Tibial artery (tissue), 4 donors: Measurements from ENCODE around the gene AHSA1.

Experiments used
- DNase-seq, 2 donors: peaks; one replicate each; pipeline ENCODE4 v3.0.0-alpha.2; 2019
- H3K27ac ChIP-seq, 2 donors: fragments of 200-600 bp; sonication (generic) in 1 of 2; 1 replicate in 1 of 2; 2 replicates in 1 of 2; pipeline ENCODE4 v1.5.1; 2018 to 2019; ENCODE audit warnings: mild to moderate bottlenecking in 1 of 2
- H3K27me3 ChIP-seq, 2 donors: fragments of 200-600 bp; sonication (generic) in 1 of 2; one replicate each; pipeline versions ENCODE4 v1.5.1 to v1.6.0; 2016 to 2019
- H3K36me3 ChIP-seq, 3 donors: fragments of 200-600 bp; sonication (generic) in 2 of 3; one replicate each; pipeline ENCODE4 v1.5.1; 2016 to 2019; ENCODE audit warnings: mild to moderate bottlenecking in 2 of 3
- H3K4me1 ChIP-seq, 4 donors: fragments of 200-600 bp; sonication (generic) in 2 of 4; 1 replicate in 3 of 4; 2 replicates in 1 of 4; pipeline ENCODE4 v1.5.1; 2016 to 2019
- H3K4me3 ChIP-seq, 2 donors: fragments of 200-600 bp; sonication (generic) in 1 of 2; 1 replicate in 1 of 2; 2 replicates in 1 of 2; pipeline ENCODE4 v1.5.1; 2018 to 2019; ENCODE audit warnings: mild to moderate bottlenecking in 2 of 2
- H3K9me3 ChIP-seq, 3 donors: fragments of 200-600 bp; sonication (generic) in 1 of 3; one replicate each; pipeline ENCODE4 v1.5.1; 2016 to 2019
- CTCF ChIP-seq, 2 experiments: fragments of 200-600 bp in 1 of 2; fragments of 450-650 bp in 1 of 2; IDR thresholded peaks; one replicate each; pipeline ENCODE4 v1.5.1; 2017 to 2019; ENCODE audit warnings: antibody characterized with exemption in 2 of 2, mild to moderate bottlenecking in 1 of 2, moderate library complexity in 1 of 2
- intact Hi-C: fragments of 100-400 bp; cut with DNase I; formaldehyde crosslinking; loops from one replicate; pipeline ENCODE4 v1.15.0; 2023; ENCODE audit warnings: low total_unique reads

Gene AHSA1

GRCh38 chr14:77467801-77468200, 9.9 kb downstream of the AHSA1 start:
- DNase-seq = no peak
- intact Hi-C loops = no loop called here
- H3K27ac ChIP-seq = no peak overlapping the region
- no peak overlapping the region for H3K4me3 ChIP-seq
- no peaks in the 10 kb centered on the region for H3K9me3 ChIP-seq
- no peak for TF ChIP-seq CTCF (IDR thresholded peaks at IDR 0.05)
- H3K36me3 ChIP-seq = peaks cover 64 to 77% (median 67%) of the 10 kb centered on the region in 3 donors
- H3K27me3 ChIP-seq = no peaks in the 10 kb centered on the region
- H3K4me1 ChIP-seq = no peaks in the 10 kb centered on the region

GRCh38 chr14:77469067-77469505, 11.2 kb downstream of the AHSA1 start:
- H3K4me3 ChIP-seq = no peak overlapping the region
- intact Hi-C loops = no loop called here
- no peak for TF ChIP-seq CTCF (IDR thresholded peaks at IDR 0.05)
- H3K4me1 ChIP-seq = no peaks in the 10 kb centered on the region
- H3K36me3 ChIP-seq = peaks cover 51 to 64% (median 55%) of the 10 kb centered on the region in 3 donors
- H3K27me3 ChIP-seq = no peaks in the 10 kb centered on the region
- no peak overlapping the region for H3K27ac ChIP-seq
- H3K9me3 ChIP-seq = no peaks in the 10 kb centered on the region
- DNase-seq = no peak

GRCh38 chr14:77469539-77469938, 11.6 kb downstream of the AHSA1 start:
- intact Hi-C loops = no loop called here
- no peak for TF ChIP-seq CTCF (IDR thresholded peaks at IDR 0.05)
- Histone ChIP-seq H3K9me3 (no peaks in the 10 kb centered on the region), H3K27ac (no peak overlapping the region), H3K4me1 (no peaks in the 10 kb centered on the region), H3K27me3 (no peaks in the 10 kb centered on the region), H3K4me3 (no peak overlapping the region), H3K36me3 (peaks cover 46 to 59% (median 50%) of the 10 kb centered on the region in 3 donors)
- DNase-seq = no peak

- Histone ChIP-seq H3K4me1 (no peaks in the 10 kb centered on the region), H3K27me3 (no peaks in the 10 kb centered on the region), H3K27ac (no peak overlapping the region), H3K9me3 (no peaks in the 10 kb centered on the region), H3K4me3 (no peak overlapping the region), H3K36me3 (peaks cover 38 to 51% (median 42%) of the 10 kb centered on the region in 3 donors)
- intact Hi-C loops = no loop called here
- TF ChIP-seq CTCF (IDR thresholded peaks at IDR 0.05) = no peak
- DNase-seq = no peak
These were observed 12.5 kb downstream of the AHSA1 start for GRCh38 chr14:77470224-77470870.

- intact Hi-C loops = no loop called here
- no peak for DNase-seq
- no peaks in the 10 kb centered on the region for H3K27me3 ChIP-seq
- peaks cover 4 to 15% (median 8%) of the 10 kb centered on the region in 3 donors for H3K36me3 ChIP-seq
- no peak overlapping the region for H3K4me3 ChIP-seq
- no peaks in the 10 kb centered on the region for H3K4me1 ChIP-seq
- no peak overlapping the region for H3K27ac ChIP-seq
- H3K9me3 ChIP-seq = no peaks in the 10 kb centered on the region
- TF ChIP-seq CTCF (IDR thresholded peaks at IDR 0.05) = no peak
These were observed 16.0 kb downstream of the AHSA1 start for GRCh38 chr14:77473921-77474320.
